OCI-LY7 (cell line): ENCODE measurements around the gene PLK5. TPM values are rescaled to one million over a fixed set of nuclear protein-coding genes. Genes with fewer than 3 reads are reported as not detected.
"Not testable (repeated sequence)": the region's sequence is repeated elsewhere in the genome, so short reads cannot be mapped to it uniquely, and the experiment has no call there.

ENCODE experiments used
- BruUV-seq: library from RNA; stranded (reverse); fragments of 400-500 nt; replicated peaks from 2 replicates; lab custom pipeline; 2021; lab: Mats Ljungman, UMichigan
- CTCF ChIA-PET: fragments of 300-600 bp; sonication (Branson Sonifier 250); formaldehyde crosslinking; loops from one replicate; lab custom pipeline; 2022; ENCODE audit warnings: antibody characterized with exemption; ENCODE audit not compliant: unreplicated experiment; lab: Charles Lee
- POLR2A ChIA-PET: fragments of 300-600 bp; sonication (Branson Sonifier 250); formaldehyde crosslinking; loops from one replicate; lab custom pipeline; 2022; ENCODE audit warnings: antibody characterized with exemption; lab: Charles Lee
- DNase-seq: peaks from one replicate; pipeline ENCODE4 v3.0.0-alpha.2; 2015; ENCODE audit warnings: low spot score
- H2AFZ ChIP-seq: fragments of 200-600 bp; sonication (generic), shearing (Covaris generic); 2 replicates; pipeline ENCODE4 v1.6.1; 2014; ENCODE audit warnings: mild to moderate bottlenecking, antibody characterized with exemption, low read length, moderate library complexity
- H3K27ac ChIP-seq: fragments of 200-600 bp; sonication (generic); 2 replicates; pipeline ENCODE4 v1.5.1; 2014; ENCODE audit warnings: mixed run types, low read depth, mild to moderate bottlenecking, moderate library complexity, low read length, inconsistent platforms; ENCODE audit not compliant: poor library complexity, severe bottlenecking
- H3K36me3 ChIP-seq: fragments of 200-600 bp; sonication (generic); 2 replicates; pipeline ENCODE4 v1.6.1; 2014; ENCODE audit warnings: mild to moderate bottlenecking, antibody characterized with exemption, low read length, moderate library complexity, mixed read lengths; ENCODE audit not compliant: insufficient read depth
- H3K4me1 ChIP-seq: fragments of 200-600 bp; sonication (generic); 2 replicates; pipeline ENCODE4 v1.5.1; 2014; ENCODE audit warnings: mild to moderate bottlenecking, low read length; ENCODE audit not compliant: insufficient read depth, poor library complexity, severe bottlenecking
- H3K4me2 ChIP-seq: fragments of 200-600 bp; sonication (generic); 2 replicates; pipeline ENCODE4 v1.6.1; 2014; ENCODE audit warnings: mild to moderate bottlenecking, low read length
- H3K4me3 ChIP-seq: fragments of 200-600 bp; sonication (generic); 2 replicates; pipeline ENCODE4 v1.5.1; 2014; ENCODE audit warnings: mild to moderate bottlenecking, low read depth, low read length; ENCODE audit not compliant: poor library complexity, severe bottlenecking
- H3K79me2 ChIP-seq: fragments of 200-600 bp; sonication (generic); 2 replicates; pipeline ENCODE4 v1.6.1; 2016; ENCODE audit warnings: low read depth, mild to moderate bottlenecking, low read length, moderate library complexity, mixed read lengths; ENCODE audit not compliant: insufficient read depth
- H3K9me2 ChIP-seq: fragments of 200-600 bp; sonication (generic); 2 replicates; pipeline ENCODE4 v1.6.1; 2016; ENCODE audit warnings: mild to moderate bottlenecking, low read length, mixed read lengths; ENCODE audit not compliant: insufficient read depth
- H3K9me3 ChIP-seq: fragments of 200-600 bp; sonication (generic); 2 replicates; pipeline ENCODE4 v1.6.1; 2014; ENCODE audit warnings: mild to moderate bottlenecking, mixed run types, low read length, mixed read lengths
- H4K20me1 ChIP-seq: fragments of 200-600 bp; sonication (generic); 2 replicates; pipeline ENCODE4 v1.6.1; 2014; ENCODE audit warnings: mild to moderate bottlenecking, antibody characterized with exemption, low read length, moderate library complexity, mixed read lengths; ENCODE audit not compliant: insufficient read depth
- EZH2phosphoT487 ChIP-seq: fragments of 200-600 bp; sonication (generic); IDR thresholded peaks from 2 replicates; pipeline ENCODE4 v1.6.1; 2018; ENCODE audit warnings: low read depth, borderline replicate concordance, mild to moderate bottlenecking, mixed run types, antibody characterized with exemption, low read length, moderate library complexity, mixed read lengths
- intact Hi-C: fragments of 100-400 bp; cut with micrococcal nuclease; formaldehyde crosslinking; loops from one replicate; pipeline ENCODE4 v1.10.0; 2022; ENCODE audit not compliant: unreplicated experiment
- total RNA-seq, 2 experiments: library from RNA; depleted of rRNA in 1 of 2; stranded (reverse); fragments of >200 nt in 1 of 2; shearing (Covaris generic) in 1 of 2; gene quantifications; 2 replicates each; pipeline ENCODE4 v1.2.3, GENCODE V29; 2014 to 2022
- TF ChIP-seq, protein P1 (sequence below): fragments of 200-600 bp; sonication (generic); conservative IDR thresholded peaks from 2 replicates; pipeline ENCODE4 v1.5.1; 2014; ENCODE audit warnings: mild to moderate bottlenecking, antibody characterized with exemption, low read length, moderate library complexity, mixed read lengths

PLK5 gene
- total RNA-seq, 2 experiments from 2014 or later: 0.17 TPM; not detected in 1

DNA sequence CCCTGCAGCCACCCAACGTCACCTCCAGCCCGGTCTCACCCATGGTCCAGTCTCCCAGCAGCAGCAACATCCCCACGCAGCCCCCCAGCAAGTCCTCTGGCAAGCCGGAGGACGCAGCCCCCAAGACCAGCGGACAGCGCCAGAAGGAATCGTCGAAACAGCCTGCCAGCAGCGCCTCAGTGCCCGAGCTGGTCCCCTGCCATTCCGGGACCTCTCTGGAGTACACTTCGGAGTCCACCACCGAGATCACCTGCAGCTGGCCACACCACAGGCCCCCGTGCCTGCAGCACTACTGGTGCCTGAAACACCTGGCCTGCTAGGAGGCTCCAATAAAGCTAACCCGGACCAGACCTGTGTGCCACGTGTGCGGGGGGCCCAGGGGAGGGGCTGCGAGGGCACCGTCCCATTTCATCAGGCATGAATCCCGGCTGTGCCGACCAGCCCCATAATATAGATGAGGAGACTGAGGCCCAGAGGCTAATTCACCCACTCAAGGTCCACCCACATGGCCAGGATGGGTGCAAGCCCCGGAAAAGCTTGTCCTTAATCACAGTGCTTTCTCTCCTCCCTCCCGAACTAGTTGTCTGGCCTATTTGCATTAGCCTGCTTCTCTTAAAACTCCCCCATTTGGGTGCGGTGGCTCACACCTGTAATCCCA is 26.2 kb upstream of the PLK5 start:
- ChIA-PET CTCF (no interaction called here), POLR2A (no interaction called here)

DNA sequence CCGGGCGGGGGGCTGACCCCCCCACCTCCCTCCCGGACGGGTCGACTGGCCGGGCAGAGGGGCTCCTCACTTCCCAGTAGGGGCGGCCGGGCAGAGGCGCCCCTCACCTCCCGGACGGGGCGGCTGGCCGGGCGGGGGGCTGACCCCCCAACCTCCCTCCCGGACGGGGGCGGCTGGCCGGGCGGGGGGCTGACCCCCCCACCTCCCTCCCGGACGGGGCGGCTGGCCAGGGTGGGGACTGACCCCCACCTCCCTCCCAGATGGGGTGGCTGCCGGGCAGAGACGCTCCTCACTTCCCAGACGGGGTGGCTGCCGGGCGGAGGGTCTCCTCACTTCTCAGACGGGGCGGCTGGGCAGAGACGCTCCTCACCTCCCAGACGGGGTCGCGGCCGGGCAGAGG is 24.6 kb upstream of the PLK5 start:
- H4K20me1 ChIP-seq, H3K9me2 ChIP-seq, POLR2A ChIA-PET, DNase-seq, H3K27ac ChIP-seq, intact Hi-C loops, H3K36me3 ChIP-seq, H2AFZ ChIP-seq, CTCF ChIA-PET, H3K4me1 ChIP-seq, H3K4me3 ChIP-seq, BruUV-seq, H3K9me3 ChIP-seq, H3K79me2 ChIP-seq, H3K4me2 ChIP-seq: not testable (repeated sequence)

More for the DNA sequence above, 26.2 kb upstream of the PLK5 start:
- TF ChIP-seq EZH2phosphoT487: no peak
- TF ChIP-seq, protein P1, sequence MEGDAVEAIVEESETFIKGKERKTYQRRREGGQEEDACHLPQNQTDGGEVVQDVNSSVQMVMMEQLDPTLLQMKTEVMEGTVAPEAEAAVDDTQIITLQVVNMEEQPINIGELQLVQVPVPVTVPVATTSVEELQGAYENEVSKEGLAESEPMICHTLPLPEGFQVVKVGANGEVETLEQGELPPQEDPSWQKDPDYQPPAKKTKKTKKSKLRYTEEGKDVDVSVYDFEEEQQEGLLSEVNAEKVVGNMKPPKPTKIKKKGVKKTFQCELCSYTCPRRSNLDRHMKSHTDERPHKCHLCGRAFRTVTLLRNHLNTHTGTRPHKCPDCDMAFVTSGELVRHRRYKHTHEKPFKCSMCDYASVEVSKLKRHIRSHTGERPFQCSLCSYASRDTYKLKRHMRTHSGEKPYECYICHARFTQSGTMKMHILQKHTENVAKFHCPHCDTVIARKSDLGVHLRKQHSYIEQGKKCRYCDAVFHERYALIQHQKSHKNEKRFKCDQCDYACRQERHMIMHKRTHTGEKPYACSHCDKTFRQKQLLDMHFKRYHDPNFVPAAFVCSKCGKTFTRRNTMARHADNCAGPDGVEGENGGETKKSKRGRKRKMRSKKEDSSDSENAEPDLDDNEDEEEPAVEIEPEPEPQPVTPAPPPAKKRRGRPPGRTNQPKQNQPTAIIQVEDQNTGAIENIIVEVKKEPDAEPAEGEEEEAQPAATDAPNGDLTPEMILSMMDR: no peak
- H2AFZ ChIP-seq: no peak overlapping the region
- H3K4me1 ChIP-seq: no peaks in the 10 kb centered on the region
- no TSS peak for BruUV-seq
- no peak overlapping the region for H3K4me2 ChIP-seq
- no peak overlapping the region for H3K4me3 ChIP-seq
- no peaks in the 10 kb centered on the region for H3K36me3 ChIP-seq
- no peak overlapping the region for H3K27ac ChIP-seq
- H4K20me1 ChIP-seq: no peaks in the 10 kb centered on the region
- no peaks in the 10 kb centered on the region for H3K9me2 ChIP-seq
- DNase-seq: no peak
- H3K79me2 ChIP-seq: no peaks in the 10 kb centered on the region
- intact Hi-C loops: no loop called here
- H3K9me3 ChIP-seq: no peaks in the 10 kb centered on the region

DNA sequence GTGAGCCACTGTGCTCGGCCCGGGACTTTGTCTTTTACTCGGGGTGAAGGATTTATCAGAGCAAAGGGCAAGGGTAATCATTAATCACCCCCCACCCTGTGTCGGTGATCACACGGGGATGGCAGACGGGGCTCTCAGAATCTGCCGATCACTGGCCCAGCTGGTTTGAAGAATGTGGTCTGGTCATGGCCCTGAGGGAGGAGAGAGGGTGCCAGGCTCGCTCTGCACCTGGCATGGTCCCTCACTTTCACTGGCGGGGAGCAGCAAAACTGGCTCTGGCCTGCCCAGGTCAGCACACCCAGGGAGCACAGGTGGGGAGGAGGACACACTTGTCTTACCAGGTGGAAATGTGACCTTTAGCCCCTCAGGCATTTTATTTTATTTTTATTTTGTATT is 22.7 kb upstream of the PLK5 start:
- BruUV-seq: no TSS peak
- no peaks in the 10 kb centered on the region for H3K79me2 ChIP-seq
- no peak overlapping the region for H3K27ac ChIP-seq
- TF ChIP-seq, protein P1: no peak
- TF ChIP-seq EZH2phosphoT487: no peak
- no peaks in the 10 kb centered on the region for H3K4me1 ChIP-seq
- intact Hi-C loops: no loop called here
- no peaks in the 10 kb centered on the region for H3K9me2 ChIP-seq
- POLR2A ChIA-PET: no interaction called here
- H3K36me3 ChIP-seq: no peaks in the 10 kb centered on the region
- no peak overlapping the region for H3K4me3 ChIP-seq
- H3K4me2 ChIP-seq: no peak overlapping the region
- CTCF ChIA-PET: no interaction called here
- H3K9me3 ChIP-seq: no peaks in the 10 kb centered on the region
- DNase-seq: no peak
- no peak overlapping the region for H2AFZ ChIP-seq
- no peaks in the 10 kb centered on the region for H4K20me1 ChIP-seq
